Left lung (tissue), 10 donors: ENCODE results near the gene ZNRF1. TPM values are rescaled to one million over a fixed set of nuclear protein-coding genes. Genes with fewer than 3 reads are reported as not detected.

Experiments used
- ATAC-seq: fragments of 200-7000 bp; cut with Tn5 transposase; one replicate; pipeline ENCODE4 v1.9.1; 2020; ENCODE audit warnings: moderate library complexity
- DNase-seq, 4 donors: peaks; one replicate each; pipeline ENCODE4 v3.0.0-alpha.2; 2013 to 2020
- H3K27ac ChIP-seq, 2 donors: fragments of 200-600 bp; sonication (generic) in 1 of 2; one replicate each; pipeline versions ENCODE4 v1.5.0 to v1.8.0; 2020 to 2021
- H3K27me3 ChIP-seq, 2 donors: fragments of 200-600 bp; sonication (generic) in 1 of 2; one replicate each; pipeline versions ENCODE4 v1.5.0 to v1.8.0; 2020 to 2021
- H3K36me3 ChIP-seq, 2 donors: fragments of 200-600 bp; sonication (generic) in 1 of 2; one replicate each; pipeline versions ENCODE4 v1.5.0 to v1.8.0; 2020 to 2021
- H3K4me1 ChIP-seq, 2 donors: fragments of 200-600 bp; one replicate each; pipeline ENCODE4 v1.8.0; 2021
- H3K4me3 ChIP-seq, 2 donors: fragments of 200-600 bp; sonication (generic) in 1 of 2; one replicate each; pipeline versions ENCODE4 v1.5.0 to v1.8.0; 2020 to 2021; ENCODE audit warnings: mild to moderate bottlenecking in 1 of 2
- H3K9me3 ChIP-seq, 2 donors: fragments of 200-600 bp; sonication (generic) in 1 of 2; one replicate each; pipeline versions ENCODE4 v1.5.0 to v1.8.0; 2020 to 2021
- CTCF ChIP-seq, 2 donors: fragments of 200-600 bp; sonication (generic) in 1 of 2; IDR thresholded peaks; one replicate each; pipeline versions ENCODE4 v1.5.0 to v1.8.0; 2021; ENCODE audit warnings: antibody characterized with exemption in 2 of 2
- intact Hi-C, 2 donors: fragments of 100-400 bp; cut with DNase I; formaldehyde crosslinking; loops; one replicate each; pipeline versions ENCODE4 v1.11.2 to v1.14.2; 2022
- polyA plus RNA-seq, 6 donors: library from polyadenylated mRNA; unstranded; fragments of 120-200 nt; gene quantifications; one replicate each; pipeline ENCODE4 v1.2.1, GENCODE V29; 2013; ENCODE audit not compliant: insufficient read length in 6 of 6
- total RNA-seq, 2 donors: library from RNA; stranded (reverse); fragmentation: NEBNext Ultra II Directional; extraction: Animal tissue kit (Norgen Biotek cat#: 25700); gene quantifications; one replicate each; pipeline ENCODE4 v1.2.1, GENCODE V29; 2021
- donor health status: DM: no; HTN: yes; CAD: no.
- donor health status: DM: no; HTN: no; CAD: no.

ZNRF1 gene
- total and polyA plus RNA-seq, 8 donors: 24.3 to 60.8 (median 46.5) TPM

- peaks cover 3 to 46% of the 10 kb centered on the region in 2 donors for H3K4me1 ChIP-seq
- TF ChIP-seq CTCF (IDR thresholded peaks at IDR 0.05): no peak
- intact Hi-C loops: loop anchor here in 1 of 2 donors (10.0 kb wide), 1 partner anchor 105 kb away; no protein-coding TSS in a partner anchor
- peak overlapping the region; percentile 71 to 92 for H3K4me3 ChIP-seq
- H3K27ac ChIP-seq: peak overlapping the region; percentile 78 to 79
- H3K36me3 ChIP-seq: no peaks in the 10 kb centered on the region
- peaks cover 0 to 15% of the 10 kb centered on the region in 2 donors for H3K27me3 ChIP-seq
- DNase-seq: peak; percentile 36 to 84 (median 49)
- peak; percentile 22 for ATAC-seq
- H3K9me3 ChIP-seq: no peaks in the 10 kb centered on the region
These were observed 1.0 kb downstream of the ZNRF1 start for GRCh38 chr16:74999609-75000480.

- no peak for ATAC-seq
- Histone ChIP-seq H3K27ac (peak overlapping the region; percentile 4 to 79), H3K27me3 (peaks cover 0 to 15% of the 10 kb centered on the region in 2 donors), H3K4me1 (peaks cover 3 to 46% of the 10 kb centered on the region in 2 donors), H3K36me3 (no peaks in the 10 kb centered on the region), H3K9me3 (no peaks in the 10 kb centered on the region), H3K4me3 (peak overlapping the region; percentile 71 to 92)
- no peak for TF ChIP-seq CTCF (IDR thresholded peaks at IDR 0.05)
- intact Hi-C loops: loop anchor here in 1 of 2 donors (10.0 kb wide), 1 partner anchor 104 kb away; no protein-coding TSS in a partner anchor
- no peak for DNase-seq
These were observed 1.8 kb downstream of the ZNRF1 start for GRCh38 chr16:75000481-75001081.

GRCh38 chr16:75002474-75002873 is 3.6 kb downstream of the ZNRF1 start:
- H3K27me3 ChIP-seq: peaks cover 0 to 15% of the 10 kb centered on the region in 2 donors
- no peaks in the 10 kb centered on the region for H3K9me3 ChIP-seq
- DNase-seq (no peak), ATAC-seq (no peak)
- H3K27ac ChIP-seq: no peak overlapping the region
- no peaks in the 10 kb centered on the region for H3K36me3 ChIP-seq
- no peak for TF ChIP-seq CTCF (IDR thresholded peaks at IDR 0.05)
- H3K4me1 ChIP-seq: peaks cover 6 to 46% of the 10 kb centered on the region in 2 donors
- intact Hi-C loops: loop anchor here (2.0 to 10.0 kb wide), 2 partner anchors 102 to 106 kb away; no protein-coding TSS in a partner anchor
- H3K4me3 ChIP-seq: peak overlapping the region in 1 of 2 donors; percentile 71

GRCh38 chr16:75003931-75004330 is 5.1 kb downstream of the ZNRF1 start:
- H3K9me3 ChIP-seq: no peaks in the 10 kb centered on the region
- H3K27ac ChIP-seq: no peak overlapping the region
- TF ChIP-seq CTCF (IDR thresholded peaks at IDR 0.05): no peak
- intact Hi-C loops: loop anchor here (2.0 to 10.0 kb wide), 2 partner anchors 101 to 105 kb away; no protein-coding TSS in a partner anchor
- ATAC-seq (no peak), DNase-seq (no peak)
- H3K4me1 ChIP-seq: peaks cover 6 to 49% of the 10 kb centered on the region in 2 donors
- peaks cover 0 to 15% of the 10 kb centered on the region in 2 donors for H3K27me3 ChIP-seq
- no peaks in the 10 kb centered on the region for H3K36me3 ChIP-seq
- H3K4me3 ChIP-seq: no peak overlapping the region

- intact Hi-C loops: loop anchor here in 1 of 2 donors (10.0 kb wide), 1 partner anchor 100 kb away; no protein-coding TSS in a partner anchor
- no peaks in the 10 kb centered on the region for H3K9me3 ChIP-seq
- no peak for TF ChIP-seq CTCF (IDR thresholded peaks at IDR 0.05)
- no peak for DNase-seq
- peaks cover 0 to 13% of the 10 kb centered on the region in 2 donors for H3K27me3 ChIP-seq
- peaks cover 6 to 53% of the 10 kb centered on the region in 2 donors for H3K4me1 ChIP-seq
- no peak overlapping the region for H3K27ac ChIP-seq
- ATAC-seq: no peak
- H3K36me3 ChIP-seq: no peaks in the 10 kb centered on the region
- H3K4me3 ChIP-seq: no peak overlapping the region
These were observed 5.6 kb downstream of the ZNRF1 start for GRCh38 chr16:75004460-75004859.
